OCI-LY3 (cell line): ENCODE measurements around the gene NHS.

Experiments used
- EZH2phosphoT487 ChIP-seq: fragments of 200-600 bp; shearing (Covaris generic); IDR thresholded peaks from 2 replicates; pipeline ENCODE4 v1.6.1; 2018; ENCODE audit warnings: antibody characterized with exemption, mixed run types, low read depth
- TF ChIP-seq, protein P1 (sequence below): fragments of 200-600, 300-600 bp; sonication (generic); IDR thresholded peaks from 2 replicates; pipeline ENCODE4 v1.5.1; 2014; ENCODE audit warnings: antibody characterized with exemption, low read length, low read depth

DNA sequence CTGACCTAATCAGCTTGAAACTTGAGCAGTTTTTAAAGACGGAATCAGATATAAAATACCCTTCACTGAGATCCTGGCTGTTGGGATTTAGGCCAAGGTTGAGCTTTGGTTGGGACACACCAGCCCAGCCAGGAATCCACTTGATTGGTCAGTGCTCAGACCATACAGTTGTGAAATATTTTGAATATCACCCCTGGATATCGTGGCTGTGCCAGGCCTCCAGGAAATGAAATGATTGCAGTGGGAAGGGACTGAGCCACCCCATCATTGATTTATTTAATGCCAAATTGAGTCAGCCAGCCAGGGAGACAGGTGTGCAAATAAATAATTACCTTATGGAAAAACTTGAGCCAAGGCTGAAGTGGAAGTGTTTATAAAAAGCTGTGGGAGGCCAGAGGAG, 233.9 kb downstream of the NHS start:
- TF ChIP-seq, protein P1, sequence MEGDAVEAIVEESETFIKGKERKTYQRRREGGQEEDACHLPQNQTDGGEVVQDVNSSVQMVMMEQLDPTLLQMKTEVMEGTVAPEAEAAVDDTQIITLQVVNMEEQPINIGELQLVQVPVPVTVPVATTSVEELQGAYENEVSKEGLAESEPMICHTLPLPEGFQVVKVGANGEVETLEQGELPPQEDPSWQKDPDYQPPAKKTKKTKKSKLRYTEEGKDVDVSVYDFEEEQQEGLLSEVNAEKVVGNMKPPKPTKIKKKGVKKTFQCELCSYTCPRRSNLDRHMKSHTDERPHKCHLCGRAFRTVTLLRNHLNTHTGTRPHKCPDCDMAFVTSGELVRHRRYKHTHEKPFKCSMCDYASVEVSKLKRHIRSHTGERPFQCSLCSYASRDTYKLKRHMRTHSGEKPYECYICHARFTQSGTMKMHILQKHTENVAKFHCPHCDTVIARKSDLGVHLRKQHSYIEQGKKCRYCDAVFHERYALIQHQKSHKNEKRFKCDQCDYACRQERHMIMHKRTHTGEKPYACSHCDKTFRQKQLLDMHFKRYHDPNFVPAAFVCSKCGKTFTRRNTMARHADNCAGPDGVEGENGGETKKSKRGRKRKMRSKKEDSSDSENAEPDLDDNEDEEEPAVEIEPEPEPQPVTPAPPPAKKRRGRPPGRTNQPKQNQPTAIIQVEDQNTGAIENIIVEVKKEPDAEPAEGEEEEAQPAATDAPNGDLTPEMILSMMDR = no peak
- TF ChIP-seq EZH2phosphoT487 = no peak
